Measurements from ENCODE around the gene PRKAG2. TPM values are rescaled to one million over a fixed set of nuclear protein-coding genes. Genes with fewer than 3 reads are reported as not detected.
A peak's percentile ranks its signal among the peaks of the same experiment; 100 is the strongest.

Gene PRKAG2
- total RNA-seq, 1 donor from 2014 or later, result 15.7 TPM

- Mint-ChIP-seq H3K27ac (no peak overlapping the region), H3K27me3 (ENCODE audit: low read depth) (peaks cover 6% of the 10 kb centered on the region), H3K9me3 (no peaks in the 10 kb centered on the region), H3K4me3 (no peak overlapping the region), H3K36me3 (peaks cover 8% of the 10 kb centered on the region), H3K4me1 (peaks cover 6% of the 10 kb centered on the region)
- DNase-seq (ENCODE audit: low spot score in 2 of 2, unreplicated experiment in 2 of 2), result no peak
- TF ChIP-seq CTCF (IDR thresholded peaks at IDR 0.05; ENCODE audit: unreplicated experiment), result no peak
Measured at GRCh38 chr7:151556592-151556991, 320.3 kb downstream of the PRKAG2 start.

- peaks cover 2% of the 10 kb centered on the region for H3K36me3 Mint-ChIP-seq
- TF ChIP-seq CTCF (IDR thresholded peaks at IDR 0.05; ENCODE audit: unreplicated experiment), result no peak
- H3K27me3 Mint-ChIP-seq (ENCODE audit: low read depth), result peaks cover 6% of the 10 kb centered on the region
- no peak overlapping the region for H3K27ac Mint-ChIP-seq
- H3K4me1 Mint-ChIP-seq, result peaks cover 12% of the 10 kb centered on the region
- no peaks in the 10 kb centered on the region for H3K9me3 Mint-ChIP-seq
- no peak overlapping the region for H3K4me3 Mint-ChIP-seq
- DNase-seq (ENCODE audit: low spot score in 2 of 2, unreplicated experiment in 2 of 2), result no peak
Measured at GRCh38 chr7:151553356-151553755, 323.6 kb downstream of the PRKAG2 start.

GRCh38 chr7:151552352-151553028 is 324.4 kb downstream of the PRKAG2 start:
- Mint-ChIP-seq H3K27me3 (ENCODE audit: low read depth) (peaks cover 6% of the 10 kb centered on the region), H3K36me3 (no peaks in the 10 kb centered on the region), H3K9me3 (no peaks in the 10 kb centered on the region), H3K4me3 (no peak overlapping the region), H3K27ac (no peak overlapping the region), H3K4me1 (peaks cover 12% of the 10 kb centered on the region)
- TF ChIP-seq CTCF (IDR thresholded peaks at IDR 0.05; ENCODE audit: unreplicated experiment), result no peak
- DNase-seq (ENCODE audit: low spot score in 2 of 2, unreplicated experiment in 2 of 2), result no peak

GRCh38 chr7:151551820-151552219 is 325.1 kb downstream of the PRKAG2 start:
- Mint-ChIP-seq H3K4me1 (peaks cover 16% of the 10 kb centered on the region), H3K27me3 (ENCODE audit: low read depth) (peaks cover 6% of the 10 kb centered on the region), H3K36me3 (no peaks in the 10 kb centered on the region), H3K4me3 (no peak overlapping the region), H3K9me3 (no peaks in the 10 kb centered on the region), H3K27ac (peak overlapping the region; percentile 19)
- no peak for DNase-seq (ENCODE audit: low spot score in 2 of 2, unreplicated experiment in 2 of 2)
- TF ChIP-seq CTCF (IDR thresholded peaks at IDR 0.05; ENCODE audit: unreplicated experiment), result no peak

GRCh38 chr7:151550656-151551286 is 326.1 kb downstream of the PRKAG2 start:
- TF ChIP-seq CTCF (IDR thresholded peaks at IDR 0.05; ENCODE audit: unreplicated experiment), result no peak
- Mint-ChIP-seq H3K9me3 (no peaks in the 10 kb centered on the region), H3K36me3 (no peaks in the 10 kb centered on the region), H3K27ac (peak overlapping the region; percentile 19), H3K4me1 (peaks cover 16% of the 10 kb centered on the region), H3K4me3 (no peak overlapping the region), H3K27me3 (ENCODE audit: low read depth) (peaks cover 13% of the 10 kb centered on the region)
- DNase-seq (ENCODE audit: low spot score in 2 of 2, unreplicated experiment in 2 of 2), result no peak
